RWPE2 (cell line): ENCODE data around the gene SF1.

Source experiments
- ATAC-seq: fragments of 200-7000 bp; cut with Tn5 transposase; 3 replicates; pipeline ENCODE4 v1.9.1; 2021; ENCODE audit warnings: low read depth
- DNase-seq: peaks from one replicate; pipeline ENCODE4 v3.0.0-alpha.2; 2020; ENCODE audit warnings: low spot score
- H3K27ac ChIP-seq: fragments of 450-650 bp; 2 replicates; pipeline ENCODE4 v1.5.1; 2017; ENCODE audit warnings: mild to moderate bottlenecking; ENCODE audit not compliant: poor library complexity, severe bottlenecking
- H3K27me3 ChIP-seq: fragments of 250-450 bp; sonication (Bioruptor Pico); 2 replicates; pipeline ENCODE4 v1.5.1; 2021; ENCODE audit warnings: mild to moderate bottlenecking, moderate library complexity; ENCODE audit not compliant: insufficient read depth, poor library complexity, severe bottlenecking
- H3K36me3 ChIP-seq: fragments of 250-450 bp; sonication (Bioruptor Pico); 2 replicates; pipeline ENCODE4 v1.5.1; 2020; ENCODE audit warnings: low read depth, mild to moderate bottlenecking, moderate library complexity
- H3K4me1 ChIP-seq: fragments of 250-450 bp; sonication (Bioruptor Pico); 2 replicates; pipeline ENCODE4 v1.5.1; 2021; ENCODE audit warnings: mild to moderate bottlenecking, moderate library complexity; ENCODE audit not compliant: insufficient read depth, poor library complexity, severe bottlenecking
- H3K4me3 ChIP-seq: fragments of 250-450 bp; sonication (Bioruptor Pico); 2 replicates; pipeline ENCODE4 v1.5.1; 2021; ENCODE audit warnings: mild to moderate bottlenecking, moderate library complexity; ENCODE audit not compliant: severe bottlenecking
- H3K9me3 ChIP-seq: fragments of 250-450 bp; sonication (Bioruptor Pico); 2 replicates; pipeline ENCODE4 v1.5.1; 2021; ENCODE audit warnings: mild to moderate bottlenecking, moderate library complexity; ENCODE audit not compliant: severe bottlenecking
- TF ChIP-seq, protein P1 (sequence below): fragments of 450-650 bp; IDR thresholded peaks from one replicate; pipeline ENCODE4 v1.5.1; 2017; ENCODE audit warnings: mild to moderate bottlenecking, moderate library complexity; ENCODE audit not compliant: poor library complexity, severe bottlenecking

Gene SF1

DNA sequence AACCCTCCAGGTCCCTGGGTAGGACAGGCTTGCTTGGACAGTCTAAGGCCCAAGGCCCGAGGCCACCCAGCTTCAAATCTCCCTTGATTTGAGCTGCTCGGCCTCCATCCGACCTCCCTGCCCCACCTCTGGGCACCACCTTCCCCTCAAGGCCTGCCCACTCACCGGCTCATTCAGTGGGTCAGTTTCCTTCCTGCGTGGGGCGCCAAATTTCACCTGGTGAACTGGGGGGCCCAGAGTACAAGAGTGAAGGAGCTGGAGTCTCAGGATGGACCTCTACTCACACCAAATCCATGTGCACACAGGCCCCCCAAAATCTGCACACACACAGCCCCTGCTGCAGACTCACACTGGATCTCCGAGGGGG lies 20.9 kb upstream of the SF1 start:
- Histone ChIP-seq H3K36me3 (peaks cover 5% of the 10 kb centered on the region; the same call in 1 of the 2 replicates), H3K27me3 (no peaks in the 10 kb centered on the region), H3K4me3 (no peak overlapping the region), H3K27ac (no peak overlapping the region), H3K9me3 (no peaks in the 10 kb centered on the region), H3K4me1 (peaks cover 5% of the 10 kb centered on the region)
- DNase-seq (no peak), ATAC-seq (no peak)
- TF ChIP-seq, protein P1, sequence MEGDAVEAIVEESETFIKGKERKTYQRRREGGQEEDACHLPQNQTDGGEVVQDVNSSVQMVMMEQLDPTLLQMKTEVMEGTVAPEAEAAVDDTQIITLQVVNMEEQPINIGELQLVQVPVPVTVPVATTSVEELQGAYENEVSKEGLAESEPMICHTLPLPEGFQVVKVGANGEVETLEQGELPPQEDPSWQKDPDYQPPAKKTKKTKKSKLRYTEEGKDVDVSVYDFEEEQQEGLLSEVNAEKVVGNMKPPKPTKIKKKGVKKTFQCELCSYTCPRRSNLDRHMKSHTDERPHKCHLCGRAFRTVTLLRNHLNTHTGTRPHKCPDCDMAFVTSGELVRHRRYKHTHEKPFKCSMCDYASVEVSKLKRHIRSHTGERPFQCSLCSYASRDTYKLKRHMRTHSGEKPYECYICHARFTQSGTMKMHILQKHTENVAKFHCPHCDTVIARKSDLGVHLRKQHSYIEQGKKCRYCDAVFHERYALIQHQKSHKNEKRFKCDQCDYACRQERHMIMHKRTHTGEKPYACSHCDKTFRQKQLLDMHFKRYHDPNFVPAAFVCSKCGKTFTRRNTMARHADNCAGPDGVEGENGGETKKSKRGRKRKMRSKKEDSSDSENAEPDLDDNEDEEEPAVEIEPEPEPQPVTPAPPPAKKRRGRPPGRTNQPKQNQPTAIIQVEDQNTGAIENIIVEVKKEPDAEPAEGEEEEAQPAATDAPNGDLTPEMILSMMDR, result no peak

DNA sequence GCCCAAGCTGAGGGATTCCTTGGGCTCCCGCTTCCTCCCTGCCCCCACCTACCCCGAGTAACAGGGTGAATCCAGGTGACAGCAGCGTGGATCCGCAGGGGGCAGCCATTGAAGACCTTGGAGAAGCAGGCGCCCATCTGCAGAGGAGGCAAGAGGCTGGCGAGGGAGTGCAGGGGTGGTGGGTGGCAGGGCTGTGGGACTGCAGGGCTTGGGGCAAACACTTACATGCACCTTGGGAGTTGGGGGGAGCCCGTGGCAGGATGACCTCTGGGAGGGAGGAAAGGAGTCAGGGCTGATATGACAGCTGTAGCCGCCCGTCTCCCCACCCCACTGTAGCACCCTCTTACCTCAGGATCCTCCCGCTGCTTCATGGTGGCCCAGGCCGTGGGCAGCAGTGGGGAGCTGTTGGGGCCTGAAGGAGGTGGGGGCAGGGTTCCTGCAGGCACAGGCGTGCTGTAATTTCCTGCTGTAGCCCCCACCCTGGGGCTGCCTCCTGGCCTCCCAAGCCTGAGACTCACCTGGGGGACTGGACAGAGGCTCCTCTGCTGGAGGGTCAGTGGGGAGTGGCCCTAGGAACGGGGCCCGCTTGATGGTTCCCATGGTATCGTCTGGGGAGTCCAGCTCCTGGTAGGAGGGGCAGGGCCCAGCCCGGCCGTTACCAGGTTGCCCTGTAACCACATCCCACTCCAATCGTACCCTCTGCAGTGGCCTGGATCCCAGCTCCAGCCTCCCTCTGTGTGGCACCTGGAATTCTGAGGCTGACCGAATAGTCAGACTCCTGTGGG lies 18.6 kb upstream of the SF1 start:
- Histone ChIP-seq H3K9me3 (no peaks in the 10 kb centered on the region), H3K27ac (no peak overlapping the region), H3K4me1 (no peaks in the 10 kb centered on the region), H3K27me3 (no peaks in the 10 kb centered on the region), H3K36me3 (no peaks in the 10 kb centered on the region), H3K4me3 (no peak overlapping the region)
- DNase-seq (no peak), ATAC-seq (no peak)
- TF ChIP-seq, protein P1, result no peak

DNA sequence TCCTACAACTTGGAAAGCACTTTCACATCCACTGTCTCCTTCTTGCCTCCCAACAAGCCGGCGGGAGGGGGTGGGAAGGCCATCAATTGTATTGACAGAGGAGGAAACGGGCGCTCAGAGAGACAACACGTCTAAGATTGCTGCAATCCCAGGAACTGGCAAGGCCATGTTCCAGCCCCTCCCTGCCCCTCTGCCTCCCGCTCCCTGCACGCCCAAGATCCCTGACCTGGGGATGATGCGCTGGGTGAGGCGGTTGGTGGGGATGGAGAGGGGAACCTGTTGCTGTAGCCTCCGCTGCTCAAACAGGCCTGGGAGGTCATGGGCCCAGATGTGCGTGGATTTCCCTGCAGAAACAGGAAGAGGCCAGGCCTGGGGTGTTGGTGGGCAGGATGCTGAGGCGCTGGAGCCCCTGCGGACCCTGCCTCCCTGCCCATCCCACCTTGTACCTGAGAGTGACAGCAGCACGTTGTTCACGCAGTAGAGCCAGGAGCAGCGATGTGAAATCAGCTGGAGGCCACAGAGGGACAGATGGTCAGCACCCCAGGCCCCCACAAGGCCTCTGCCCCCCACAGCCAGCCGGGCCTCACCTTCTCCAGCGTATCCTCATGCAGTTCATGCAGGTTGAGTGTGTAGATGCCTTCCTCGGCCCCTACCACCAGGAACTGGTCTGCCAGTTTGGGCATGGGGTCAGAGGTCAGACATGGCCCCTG lies 17.9 kb upstream of the SF1 start:
- Histone ChIP-seq H3K27ac (no peak overlapping the region), H3K4me3 (no peak overlapping the region), H3K36me3 (no peaks in the 10 kb centered on the region), H3K9me3 (no peaks in the 10 kb centered on the region), H3K4me1 (no peaks in the 10 kb centered on the region), H3K27me3 (no peaks in the 10 kb centered on the region)
- no peak for DNase-seq
- TF ChIP-seq, protein P1, result no peak
- no peak for ATAC-seq

DNA sequence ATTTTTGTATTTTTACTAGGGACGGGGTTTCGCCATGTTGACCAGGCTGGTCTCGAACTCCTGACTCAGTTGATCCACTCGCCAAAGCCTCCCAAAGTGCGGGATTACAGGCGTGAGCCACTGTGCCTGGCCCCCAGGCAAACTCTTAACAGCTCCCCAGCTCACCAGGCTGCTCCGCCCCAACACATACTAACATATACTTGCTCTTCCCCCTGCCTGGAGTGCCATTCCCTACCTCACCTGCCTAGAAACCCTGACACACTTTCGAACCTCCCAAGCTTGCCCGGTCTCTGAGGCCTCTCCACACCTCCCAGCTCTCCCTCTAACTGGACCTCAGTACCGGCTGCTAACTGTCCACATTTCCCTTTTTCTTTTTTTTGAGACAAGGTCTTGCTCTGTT lies 16.2 kb upstream of the SF1 start:
- no peak for DNase-seq
- no peaks in the 10 kb centered on the region for H3K36me3 ChIP-seq
- TF ChIP-seq, protein P1, result no peak
- H3K27me3 ChIP-seq, result no peaks in the 10 kb centered on the region
- no peak for ATAC-seq
- no peak overlapping the region for H3K4me3 ChIP-seq
- H3K9me3 ChIP-seq, result no peaks in the 10 kb centered on the region
- H3K4me1 ChIP-seq, result no peaks in the 10 kb centered on the region
- no peak overlapping the region for H3K27ac ChIP-seq
